ENCODE results near the gene KIAA1217.

KIAA1217 gene

GRCh38 chr10:24172909-24173308, 36.0 kb upstream of the KIAA1217 start:
- H3F3A ChIP-seq (ENCODE audit: control insufficient read depth, insufficient read depth), result no peaks in the 10 kb centered on the region
- no peaks in the 10 kb centered on the region for H3K36me3 ChIP-seq (ENCODE audit: control insufficient read depth, low read length)
- H3K79me2 ChIP-seq (ENCODE audit: control insufficient read depth, low read length), result no peaks in the 10 kb centered on the region
- no peak overlapping the region for H3K4me3 ChIP-seq (ENCODE audit: low read length)
- TF ChIP-seq EZH2phosphoT487 (IDR thresholded peaks at IDR 0.05; ENCODE audit: borderline replicate concordance, low read length), result no peak
- TF ChIP-seq CTCF (IDR thresholded peaks at IDR 0.05; ENCODE audit: low read depth, low read length, poor library complexity, severe bottlenecking), result no peak
- no peaks in the 10 kb centered on the region for H4K20me1 ChIP-seq (ENCODE audit: control insufficient read depth, insufficient read depth, low read depth, low read length)
- H3K4me1 ChIP-seq (ENCODE audit: control insufficient read depth, low read length), result no peaks in the 10 kb centered on the region
- no peaks in the 10 kb centered on the region; the same call in 1 of the 2 replicates for H3K9me3 ChIP-seq (ENCODE audit: control insufficient read depth, insufficient read depth, low read length)
- H3K27ac ChIP-seq (ENCODE audit: low read depth, low read length), result no peak overlapping the region
- H3K9me2 ChIP-seq (replicated peaks; ENCODE audit: control insufficient read depth, low read length), result no peaks in the 10 kb centered on the region
- no peak overlapping the region for H3K4me2 ChIP-seq (ENCODE audit: low read length)
- no peaks in the 10 kb centered on the region for H3K27me3 ChIP-seq (ENCODE audit: control insufficient read depth, low read length)

GRCh38 chr10:24174014-24174413, 34.9 kb upstream of the KIAA1217 start:
- H3K4me2 ChIP-seq (ENCODE audit: low read length), result no peak overlapping the region
- H3F3A ChIP-seq (ENCODE audit: control insufficient read depth, insufficient read depth), result no peaks in the 10 kb centered on the region
- no peak overlapping the region for H3K4me3 ChIP-seq (ENCODE audit: low read length)
- no peaks in the 10 kb centered on the region for H3K79me2 ChIP-seq (ENCODE audit: control insufficient read depth, low read length)
- no peaks in the 10 kb centered on the region; the same call in 1 of the 2 replicates for H3K9me3 ChIP-seq (ENCODE audit: control insufficient read depth, insufficient read depth, low read length)
- H3K36me3 ChIP-seq (ENCODE audit: control insufficient read depth, low read length), result no peaks in the 10 kb centered on the region
- TF ChIP-seq EZH2phosphoT487 (IDR thresholded peaks at IDR 0.05; ENCODE audit: borderline replicate concordance, low read length) (no peak), CTCF (IDR thresholded peaks at IDR 0.05; ENCODE audit: low read depth, low read length, poor library complexity, severe bottlenecking) (no peak)
- H3K27me3 ChIP-seq (ENCODE audit: control insufficient read depth, low read length), result no peaks in the 10 kb centered on the region
- H3K9me2 ChIP-seq (replicated peaks; ENCODE audit: control insufficient read depth, low read length), result no peaks in the 10 kb centered on the region
- H4K20me1 ChIP-seq (ENCODE audit: control insufficient read depth, insufficient read depth, low read depth, low read length), result no peaks in the 10 kb centered on the region
- no peaks in the 10 kb centered on the region for H3K4me1 ChIP-seq (ENCODE audit: control insufficient read depth, low read length)
- H3K27ac ChIP-seq (ENCODE audit: low read depth, low read length), result no peak overlapping the region

GRCh38 chr10:24176658-24177057, 32.3 kb upstream of the KIAA1217 start:
- H3K4me2 ChIP-seq (ENCODE audit: low read length), result no peak overlapping the region
- no peaks in the 10 kb centered on the region for H3K36me3 ChIP-seq (ENCODE audit: control insufficient read depth, low read length)
- H3F3A ChIP-seq (ENCODE audit: control insufficient read depth, insufficient read depth), result no peaks in the 10 kb centered on the region
- H3K9me2 ChIP-seq (replicated peaks; ENCODE audit: control insufficient read depth, low read length), result no peaks in the 10 kb centered on the region
- no peaks in the 10 kb centered on the region for H4K20me1 ChIP-seq (ENCODE audit: control insufficient read depth, insufficient read depth, low read depth, low read length)
- no peaks in the 10 kb centered on the region for H3K4me1 ChIP-seq (ENCODE audit: control insufficient read depth, low read length)
- no peaks in the 10 kb centered on the region for H3K27me3 ChIP-seq (ENCODE audit: control insufficient read depth, low read length)
- no peaks in the 10 kb centered on the region for H3K79me2 ChIP-seq (ENCODE audit: control insufficient read depth, low read length)
- H3K27ac ChIP-seq (ENCODE audit: low read depth, low read length), result no peak overlapping the region
- no peaks in the 10 kb centered on the region; the same call in 1 of the 2 replicates for H3K9me3 ChIP-seq (ENCODE audit: control insufficient read depth, insufficient read depth, low read length)
- no peak overlapping the region for H3K4me3 ChIP-seq (ENCODE audit: low read length)
- TF ChIP-seq CTCF (IDR thresholded peaks at IDR 0.05; ENCODE audit: low read depth, low read length, poor library complexity, severe bottlenecking) (no peak), EZH2phosphoT487 (IDR thresholded peaks at IDR 0.05; ENCODE audit: borderline replicate concordance, low read length) (no peak)
